Myocyte (in vitro differentiated cells): ENCODE results near the gene ANTXR2. TPM values are rescaled to one million over a fixed set of nuclear protein-coding genes. Genes with fewer than 3 reads are reported as not detected.

Source experiments
- DNase-seq: peaks from one replicate; pipeline ENCODE4 v3.0.0-alpha.2; 2012; ENCODE audit warnings: low read depth
- total RNA-seq: library from RNA; depleted of rRNA; stranded (reverse); fragments of >200 nt; gene quantifications from 2 replicates; pipeline ENCODE4 v1.2.3, GENCODE V29; 2014

Gene ANTXR2
- total RNA-seq, 1 donor from 2014 or later = 187 TPM

DNA sequence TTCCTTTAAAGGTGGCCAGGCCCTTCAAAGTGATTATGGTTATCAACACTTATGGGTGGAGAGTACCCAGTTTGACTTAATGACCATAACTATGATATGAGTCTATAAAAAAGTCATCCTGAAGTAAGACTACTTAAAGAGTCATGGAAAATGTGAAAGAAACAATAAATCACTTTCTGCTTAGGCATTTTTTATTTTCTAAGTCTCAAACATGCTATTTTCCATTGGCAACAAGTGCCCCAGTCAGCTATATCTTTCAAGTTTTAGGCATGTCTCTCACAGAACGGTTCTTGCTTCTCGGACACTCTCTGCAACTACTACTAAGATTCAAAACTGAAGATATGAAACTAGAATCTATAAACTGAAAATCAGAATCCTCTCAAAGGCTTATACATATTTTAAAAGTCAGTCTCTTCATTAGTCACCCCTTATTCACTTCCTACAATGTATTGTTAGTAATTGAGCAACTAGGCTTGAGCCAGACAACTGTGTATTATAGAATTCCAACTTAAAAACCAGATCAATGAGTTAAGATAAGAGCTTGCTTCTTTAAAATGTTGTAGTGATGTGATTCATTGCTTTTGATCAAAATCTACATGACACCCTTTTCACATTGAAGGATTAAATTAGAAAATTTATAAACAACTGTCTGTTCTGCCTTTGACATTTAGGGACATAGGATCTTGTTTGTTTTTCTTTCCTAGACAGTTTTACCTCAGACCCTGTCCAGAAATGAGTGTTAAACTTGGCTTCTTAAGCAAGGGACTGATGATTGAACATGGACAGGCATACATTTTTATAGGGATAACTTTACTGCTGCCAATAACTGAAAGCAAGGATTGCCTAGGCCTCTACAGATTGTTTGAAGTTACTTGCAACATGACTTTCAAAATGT is 2.9 kb downstream of the ANTXR2 start:
- DNase-seq = no peak

GRCh38 chr4:80069108-80069836 is 3.8 kb downstream of the ANTXR2 start:
- no peak for DNase-seq

DNA sequence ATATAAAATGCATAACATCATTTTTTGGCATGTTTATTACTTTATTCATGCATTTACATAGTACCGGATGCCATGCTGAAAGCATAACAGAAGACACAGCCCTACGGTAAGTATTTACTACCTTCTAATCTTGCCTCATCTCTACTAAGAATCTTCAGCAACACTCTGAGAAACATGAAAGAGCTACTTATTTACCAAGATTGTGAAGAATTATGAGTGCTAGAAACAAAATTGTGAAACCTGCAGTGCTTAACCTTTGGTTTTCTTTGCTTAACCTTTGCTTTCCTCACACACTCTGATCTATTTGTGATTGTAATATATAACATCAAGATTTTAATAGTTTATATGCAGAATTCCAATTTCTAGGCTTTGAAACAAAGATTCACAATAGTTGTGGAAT is 7.4 kb downstream of the ANTXR2 start:
- no peak for DNase-seq

- DNase-seq = no peak
These were observed 10.5 kb downstream of the ANTXR2 start for GRCh38 chr4:80062527-80062926.

DNA sequence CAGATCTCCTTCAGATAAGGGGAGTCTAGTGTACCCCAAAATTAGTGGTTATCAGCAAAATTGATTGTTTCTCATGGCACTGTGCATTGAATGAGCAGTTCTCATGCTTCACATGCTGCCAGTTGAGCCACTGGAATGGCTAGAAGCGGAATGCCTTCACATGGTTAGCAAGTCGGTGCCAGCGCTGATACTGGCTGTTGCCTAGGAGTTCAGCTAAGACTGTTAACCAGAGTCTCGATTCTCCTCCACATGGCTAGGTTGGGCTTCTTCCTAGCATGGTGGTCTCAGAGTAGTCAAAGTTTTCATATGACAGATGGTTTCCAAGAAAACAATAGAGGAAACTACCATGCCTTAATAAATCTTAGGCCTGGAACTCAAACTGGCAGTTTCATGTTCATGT is 12.2 kb downstream of the ANTXR2 start:
- no peak for DNase-seq

GRCh38 chr4:80058740-80059139 is 14.3 kb downstream of the ANTXR2 start:
- DNase-seq = peak; percentile 24

GRCh38 chr4:80054375-80054774 is 18.7 kb downstream of the ANTXR2 start:
- DNase-seq = no peak

- DNase-seq = no peak
These were observed 19.7 kb downstream of the ANTXR2 start for GRCh38 chr4:80053140-80053910.

DNA sequence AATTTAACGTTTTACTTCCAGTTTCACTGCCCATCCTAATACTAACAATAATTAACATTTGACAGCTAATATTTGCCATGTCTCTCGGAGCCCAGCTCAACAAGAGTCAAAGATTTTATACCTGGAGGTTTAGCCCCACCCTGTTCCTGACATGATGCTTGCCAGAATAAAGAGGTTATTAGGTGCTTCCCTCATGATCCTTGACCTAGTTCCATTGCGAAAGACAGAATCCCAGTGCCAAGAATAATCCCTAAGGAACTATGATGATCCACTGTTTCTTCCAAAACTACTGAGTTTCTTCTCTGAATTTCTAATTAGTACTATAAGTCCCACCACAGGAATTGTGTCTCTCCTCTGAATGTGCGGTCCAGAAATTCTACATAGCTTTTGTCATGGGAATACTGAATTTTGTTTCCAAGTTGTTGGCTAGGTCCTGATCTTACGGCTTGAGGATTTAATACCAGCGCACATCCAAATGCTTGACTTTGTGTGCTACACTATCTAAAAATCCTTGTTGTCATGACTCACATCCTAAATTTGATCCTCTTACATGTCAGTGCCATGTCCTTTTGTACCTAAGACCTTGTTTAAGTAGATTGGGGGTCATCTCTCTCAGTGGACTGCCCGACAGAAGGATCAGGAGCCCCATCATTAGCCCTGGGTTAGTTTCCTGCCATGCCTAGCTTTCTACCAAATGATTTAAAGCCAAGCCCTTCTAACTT is 23.1 kb downstream of the ANTXR2 start:
- DNase-seq = no peak

- no peak for DNase-seq
These were observed 23.6 kb downstream of the ANTXR2 start for GRCh38 chr4:80049402-80049801.

DNA sequence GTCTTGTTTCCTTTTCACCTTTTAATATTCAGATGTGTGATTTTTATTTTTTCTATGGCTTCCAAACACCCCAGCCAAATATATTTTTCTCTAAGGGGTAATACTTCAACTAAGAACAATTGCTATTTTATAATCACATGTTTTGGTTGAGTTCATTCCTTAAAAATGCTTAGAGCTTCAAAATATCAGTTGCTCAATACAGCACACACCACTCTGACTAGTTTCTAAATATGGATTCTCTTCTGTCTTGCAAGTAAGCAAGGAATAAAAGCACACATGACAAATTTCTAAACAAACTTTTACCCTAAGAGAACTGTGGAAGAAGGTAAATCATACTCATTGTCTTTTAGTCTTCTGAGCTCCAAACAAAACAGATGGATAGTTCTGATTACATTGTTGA is 27.2 kb downstream of the ANTXR2 start:
- DNase-seq = peak; percentile 53

DNA sequence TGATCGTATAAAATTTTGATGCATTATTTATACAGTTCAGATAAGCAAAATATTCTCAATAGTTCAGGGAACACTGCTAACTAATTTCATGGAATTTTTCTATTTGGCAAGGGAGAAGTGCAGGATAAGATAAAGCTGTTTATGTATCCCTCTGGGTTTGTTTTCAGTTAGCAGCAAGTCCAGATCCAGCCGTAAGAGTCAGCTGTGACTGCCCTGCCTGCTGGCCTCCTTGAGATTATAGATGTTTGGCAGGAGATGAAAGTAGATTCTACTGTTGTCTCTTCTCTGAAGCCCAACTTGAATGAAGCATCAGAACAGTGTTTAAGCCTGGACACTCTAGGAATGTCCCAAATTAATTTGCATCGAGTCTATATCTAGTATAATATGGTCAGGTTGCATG is 29.5 kb downstream of the ANTXR2 start:
- DNase-seq = no peak

DNA sequence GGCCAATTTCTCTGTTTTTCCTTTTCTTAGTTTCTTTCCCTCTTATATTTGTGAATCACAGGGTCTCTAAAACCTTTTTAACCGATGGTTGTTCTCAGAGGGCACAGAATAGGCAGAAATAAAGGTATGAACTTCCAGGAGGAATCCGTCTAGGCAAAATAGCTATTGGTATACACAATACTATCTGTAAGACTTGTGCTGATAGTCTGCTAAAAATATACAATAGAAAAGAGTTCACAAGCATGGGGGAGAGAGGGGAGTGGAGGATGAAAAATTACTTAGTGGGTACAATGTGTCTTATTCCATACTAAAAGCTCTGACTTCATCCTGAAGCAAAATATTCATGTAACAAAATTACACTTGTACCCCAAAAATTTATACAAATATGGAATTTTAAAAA is 30.2 kb downstream of the ANTXR2 start:
- no peak for DNase-seq

DNA sequence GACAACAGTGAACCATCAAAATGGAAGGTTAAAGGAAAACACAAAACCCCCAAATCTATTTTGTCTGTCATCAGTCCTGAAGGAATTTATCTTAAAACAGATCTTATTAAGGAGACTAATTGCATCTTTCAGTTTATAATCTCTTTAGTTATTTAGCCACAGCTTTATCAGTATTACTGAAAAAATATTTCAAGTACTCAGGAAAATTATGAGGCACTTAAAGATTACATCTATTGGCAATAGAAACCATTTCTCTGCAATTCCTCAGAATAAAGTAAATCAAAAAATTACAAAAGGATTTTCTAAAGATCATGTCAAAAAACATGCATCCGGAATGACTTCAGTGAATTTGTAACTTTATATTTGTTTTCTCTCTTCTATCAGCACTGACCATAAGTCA is 35.2 kb downstream of the ANTXR2 start:
- DNase-seq = no peak

GRCh38 chr4:80036949-80037685 is 35.9 kb downstream of the ANTXR2 start:
- peak; percentile 73 for DNase-seq

DNA sequence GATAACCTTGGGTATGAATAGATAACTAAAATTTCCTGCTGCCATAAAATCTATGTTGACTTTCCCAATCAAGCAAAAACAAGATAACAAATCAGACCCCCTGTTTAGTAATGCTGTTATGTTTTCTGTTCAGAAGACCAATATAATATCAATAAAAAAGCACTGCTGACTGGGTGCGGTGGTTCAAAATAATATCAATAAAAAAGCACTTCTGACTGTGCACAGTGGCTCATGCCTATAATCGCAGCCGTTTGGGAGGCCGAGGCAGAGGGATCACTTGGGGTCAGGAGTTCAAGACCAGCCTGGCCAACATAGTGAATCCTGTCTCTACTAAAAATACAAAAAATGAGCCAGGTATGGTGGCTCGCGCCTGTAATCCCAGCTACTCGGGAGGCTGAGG is 36.7 kb downstream of the ANTXR2 start:
- no peak for DNase-seq

GRCh38 chr4:80035336-80035735 is 37.7 kb downstream of the ANTXR2 start:
- DNase-seq = peak; percentile 34

GRCh38 chr4:80033581-80033980 is 39.4 kb downstream of the ANTXR2 start:
- no peak for DNase-seq

- no peak for DNase-seq
These were observed 43.7 kb downstream of the ANTXR2 start for GRCh38 chr4:80029364-80029763.

DNA sequence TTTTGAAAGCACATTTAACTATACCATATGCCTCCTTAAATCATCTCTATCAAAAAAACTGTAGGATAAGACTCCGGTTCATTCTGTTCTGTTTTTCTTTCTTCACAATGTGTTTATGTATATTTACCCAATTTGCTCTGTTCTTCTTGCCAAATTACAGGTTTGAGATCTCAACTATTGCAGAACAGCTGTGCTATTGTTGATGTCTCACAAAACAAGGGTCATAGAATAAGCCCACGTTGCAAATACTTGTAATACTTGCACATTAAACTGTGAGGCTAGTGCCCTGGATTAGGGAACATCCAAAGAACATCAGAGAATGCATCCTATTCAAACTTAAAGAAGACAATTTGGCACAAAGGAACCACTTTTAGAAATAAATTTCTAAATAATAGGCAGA is 45.4 kb downstream of the ANTXR2 start:
- no peak for DNase-seq
